Measurements from ENCODE around the gene RNF123.

Gene RNF123

DNA sequence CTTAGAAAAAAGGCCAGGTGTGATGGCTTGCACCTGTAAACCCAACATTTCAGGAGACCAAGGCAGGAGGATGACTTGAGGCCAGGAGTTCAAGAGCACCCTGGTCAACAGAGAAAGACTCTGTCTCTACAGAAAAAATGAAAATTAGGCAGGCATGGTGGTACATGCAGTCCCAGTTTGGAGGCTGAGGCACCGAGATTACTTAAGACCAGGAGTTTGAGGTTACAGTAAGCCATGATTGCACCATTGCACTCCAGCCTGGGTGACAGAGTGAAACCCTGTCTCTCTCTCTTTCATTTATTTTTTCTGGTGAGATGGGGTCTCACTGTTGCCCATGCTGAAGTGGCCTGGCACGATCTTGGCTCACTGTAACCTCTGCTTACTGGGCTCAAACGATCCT lies 72.3 kb downstream of the RNF123 start:
- no peak for ATAC-seq
- no peak for TF ChIP-seq TCF4 (CRISPR knock-in tag; IDR thresholded peaks at IDR 0.05; ENCODE audit: borderline replicate concordance)
- TF ChIP-seq ZNF8 (CRISPR knock-in tag; IDR thresholded peaks at IDR 0.05): no peak
- TF ChIP-seq ZNF70 (CRISPR knock-in tag; IDR thresholded peaks at IDR 0.05): no peak
- no peak for TF ChIP-seq ZFP30 (CRISPR knock-in tag; IDR thresholded peaks at IDR 0.05)
- no peak for TF ChIP-seq OSR1 (CRISPR knock-in tag; IDR thresholded peaks at IDR 0.05)
- no peak for TF ChIP-seq BACH2 (CRISPR knock-in tag; IDR thresholded peaks at IDR 0.05; ENCODE audit: borderline replicate concordance)
- no peak for TF ChIP-seq ISL1 (CRISPR knock-in tag; IDR thresholded peaks at IDR 0.05)
- TF ChIP-seq, protein P1, sequence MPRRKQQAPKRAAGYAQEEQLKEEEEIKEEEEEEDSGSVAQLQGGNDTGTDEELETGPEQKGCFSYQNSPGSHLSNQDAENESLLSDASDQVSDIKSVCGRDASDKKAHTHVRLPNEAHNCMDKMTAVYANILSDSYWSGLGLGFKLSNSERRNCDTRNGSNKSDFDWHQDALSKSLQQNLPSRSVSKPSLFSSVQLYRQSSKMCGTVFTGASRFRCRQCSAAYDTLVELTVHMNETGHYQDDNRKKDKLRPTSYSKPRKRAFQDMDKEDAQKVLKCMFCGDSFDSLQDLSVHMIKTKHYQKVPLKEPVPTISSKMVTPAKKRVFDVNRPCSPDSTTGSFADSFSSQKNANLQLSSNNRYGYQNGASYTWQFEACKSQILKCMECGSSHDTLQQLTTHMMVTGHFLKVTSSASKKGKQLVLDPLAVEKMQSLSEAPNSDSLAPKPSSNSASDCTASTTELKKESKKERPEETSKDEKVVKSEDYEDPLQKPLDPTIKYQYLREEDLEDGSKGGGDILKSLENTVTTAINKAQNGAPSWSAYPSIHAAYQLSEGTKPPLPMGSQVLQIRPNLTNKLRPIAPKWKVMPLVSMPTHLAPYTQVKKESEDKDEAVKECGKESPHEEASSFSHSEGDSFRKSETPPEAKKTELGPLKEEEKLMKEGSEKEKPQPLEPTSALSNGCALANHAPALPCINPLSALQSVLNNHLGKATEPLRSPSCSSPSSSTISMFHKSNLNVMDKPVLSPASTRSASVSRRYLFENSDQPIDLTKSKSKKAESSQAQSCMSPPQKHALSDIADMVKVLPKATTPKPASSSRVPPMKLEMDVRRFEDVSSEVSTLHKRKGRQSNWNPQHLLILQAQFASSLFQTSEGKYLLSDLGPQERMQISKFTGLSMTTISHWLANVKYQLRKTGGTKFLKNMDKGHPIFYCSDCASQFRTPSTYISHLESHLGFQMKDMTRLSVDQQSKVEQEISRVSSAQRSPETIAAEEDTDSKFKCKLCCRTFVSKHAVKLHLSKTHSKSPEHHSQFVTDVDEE (CRISPR knock-in tag; IDR thresholded peaks at IDR 0.05): no peak
- TF ChIP-seq ZFP3 (CRISPR knock-in tag; IDR thresholded peaks at IDR 0.05): no peak
- TF ChIP-seq, protein P2, sequence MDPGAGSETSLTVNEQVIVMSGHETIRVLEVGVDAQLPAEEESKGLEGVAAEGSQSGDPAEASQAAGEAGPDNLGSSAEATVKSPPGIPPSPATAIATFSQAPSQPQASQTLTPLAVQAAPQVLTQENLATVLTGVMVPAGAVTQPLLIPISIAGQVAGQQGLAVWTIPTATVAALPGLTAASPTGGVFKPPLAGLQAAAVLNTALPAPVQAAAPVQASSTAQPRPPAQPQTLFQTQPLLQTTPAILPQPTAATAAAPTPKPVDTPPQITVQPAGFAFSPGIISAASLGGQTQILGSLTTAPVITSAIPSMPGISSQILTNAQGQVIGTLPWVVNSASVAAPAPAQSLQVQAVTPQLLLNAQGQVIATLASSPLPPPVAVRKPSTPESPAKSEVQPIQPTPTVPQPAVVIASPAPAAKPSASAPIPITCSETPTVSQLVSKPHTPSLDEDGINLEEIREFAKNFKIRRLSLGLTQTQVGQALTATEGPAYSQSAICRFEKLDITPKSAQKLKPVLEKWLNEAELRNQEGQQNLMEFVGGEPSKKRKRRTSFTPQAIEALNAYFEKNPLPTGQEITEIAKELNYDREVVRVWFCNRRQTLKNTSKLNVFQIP (CRISPR knock-in tag; IDR thresholded peaks at IDR 0.05; ENCODE audit: borderline replicate concordance, low read depth): no peak
- no peak for TF ChIP-seq RARB (CRISPR knock-in tag; IDR thresholded peaks at IDR 0.05)
- no peak for TF ChIP-seq TOX (CRISPR knock-in tag; IDR thresholded peaks at IDR 0.05; ENCODE audit: borderline replicate concordance)
- TF ChIP-seq ARNTL (CRISPR knock-in tag; IDR thresholded peaks at IDR 0.05; ENCODE audit: borderline replicate concordance, low read depth): no peak
- no peak for TF ChIP-seq ZNF565 (CRISPR knock-in tag; conservative IDR thresholded peaks at IDR 0.05; ENCODE audit: low read depth)
- TF ChIP-seq, protein P3, sequence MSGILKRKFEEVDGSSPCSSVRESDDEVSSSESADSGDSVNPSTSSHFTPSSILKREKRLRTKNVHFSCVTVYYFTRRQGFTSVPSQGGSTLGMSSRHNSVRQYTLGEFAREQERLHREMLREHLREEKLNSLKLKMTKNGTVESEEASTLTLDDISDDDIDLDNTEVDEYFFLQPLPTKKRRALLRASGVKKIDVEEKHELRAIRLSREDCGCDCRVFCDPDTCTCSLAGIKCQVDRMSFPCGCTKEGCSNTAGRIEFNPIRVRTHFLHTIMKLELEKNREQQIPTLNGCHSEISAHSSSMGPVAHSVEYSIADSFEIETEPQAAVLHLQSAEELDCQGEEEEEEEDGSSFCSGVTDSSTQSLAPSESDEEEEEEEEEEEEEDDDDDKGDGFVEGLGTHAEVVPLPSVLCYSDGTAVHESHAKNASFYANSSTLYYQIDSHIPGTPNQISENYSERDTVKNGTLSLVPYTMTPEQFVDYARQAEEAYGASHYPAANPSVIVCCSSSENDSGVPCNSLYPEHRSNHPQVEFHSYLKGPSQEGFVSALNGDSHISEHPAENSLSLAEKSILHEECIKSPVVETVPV (CRISPR knock-in tag; IDR thresholded peaks at IDR 0.05): no peak
- TF ChIP-seq PPARA (CRISPR knock-in tag; IDR thresholded peaks at IDR 0.05; ENCODE audit: borderline replicate concordance): no peak
- TF ChIP-seq GLIS3 (CRISPR knock-in tag; IDR thresholded peaks at IDR 0.05): no peak
- no peak for TF ChIP-seq ESRRG (CRISPR knock-in tag; IDR thresholded peaks at IDR 0.05)

DNA sequence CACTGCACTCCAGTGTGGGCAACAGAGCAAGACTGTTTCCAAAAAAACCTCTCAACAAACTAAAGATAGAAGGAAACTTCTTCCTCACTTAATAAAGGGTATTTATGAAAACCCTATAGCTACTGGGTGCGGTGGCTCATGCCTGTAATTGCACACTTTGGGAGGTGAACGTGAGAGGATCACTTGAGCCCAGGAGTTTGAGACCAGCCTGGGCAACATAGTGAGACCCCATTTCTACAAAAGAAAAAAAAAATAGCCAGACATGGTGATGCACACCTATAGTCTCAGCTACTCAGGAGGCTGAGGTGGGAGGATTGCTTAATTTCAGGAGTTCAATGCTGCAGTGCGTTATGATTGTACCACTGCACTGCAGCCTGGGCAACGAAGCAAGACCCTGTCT lies 74.6 kb downstream of the RNF123 start:
- ATAC-seq: no peak
- TF ChIP-seq ZNF70 (CRISPR knock-in tag; IDR thresholded peaks at IDR 0.05) (no peak), ZFP3 (CRISPR knock-in tag; IDR thresholded peaks at IDR 0.05) (no peak), ISL1 (CRISPR knock-in tag; IDR thresholded peaks at IDR 0.05) (no peak), ZC3H10 (CRISPR knock-in tag; IDR thresholded peaks at IDR 0.05) (no peak), SNAI2 (CRISPR knock-in tag; IDR thresholded peaks at IDR 0.05) (no peak), OSR1 (CRISPR knock-in tag; IDR thresholded peaks at IDR 0.05) (no peak), CSDC2 (CRISPR knock-in tag; IDR thresholded peaks at IDR 0.05) (no peak), BACH2 (CRISPR knock-in tag; IDR thresholded peaks at IDR 0.05; ENCODE audit: borderline replicate concordance) (no peak), ZNF8 (CRISPR knock-in tag; IDR thresholded peaks at IDR 0.05) (no peak), ESRRG (CRISPR knock-in tag; IDR thresholded peaks at IDR 0.05) (no peak), TOX (CRISPR knock-in tag; IDR thresholded peaks at IDR 0.05; ENCODE audit: borderline replicate concordance) (no peak)
- TF ChIP-seq, protein P2 (CRISPR knock-in tag; IDR thresholded peaks at IDR 0.05; ENCODE audit: borderline replicate concordance, low read depth): no peak
- TF ChIP-seq, protein P3 (CRISPR knock-in tag; IDR thresholded peaks at IDR 0.05): no peak
- TF ChIP-seq, protein P1 (CRISPR knock-in tag; IDR thresholded peaks at IDR 0.05): no peak
